Dermis lymphatic vessel endothelial cell (primary cell): ENCODE results near the gene INHBE. TPM values are rescaled to one million over a fixed set of nuclear protein-coding genes. Genes with fewer than 3 reads are reported as not detected.

Source experiments
- total RNA-seq: library from RNA; depleted of rRNA; stranded (reverse); fragments of >200 nt; gene quantifications from 2 replicates; pipeline ENCODE4 v1.2.1, GENCODE V29; 2014

INHBE gene, protein sequence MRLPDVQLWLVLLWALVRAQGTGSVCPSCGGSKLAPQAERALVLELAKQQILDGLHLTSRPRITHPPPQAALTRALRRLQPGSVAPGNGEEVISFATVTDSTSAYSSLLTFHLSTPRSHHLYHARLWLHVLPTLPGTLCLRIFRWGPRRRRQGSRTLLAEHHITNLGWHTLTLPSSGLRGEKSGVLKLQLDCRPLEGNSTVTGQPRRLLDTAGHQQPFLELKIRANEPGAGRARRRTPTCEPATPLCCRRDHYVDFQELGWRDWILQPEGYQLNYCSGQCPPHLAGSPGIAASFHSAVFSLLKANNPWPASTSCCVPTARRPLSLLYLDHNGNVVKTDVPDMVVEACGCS
- not detected in 2 replicates for total RNA-seq

GRCh38 chr12:57454566-57455373, at the start of gene INHBE:
TSS of gene INHBE (plus strand) at chr12:57455307. CDS start at chr12:57455537, 230 bp downstream.

GRCh38 chr12:57430931-57431566, 24.1 kb upstream of the INHBE start, which contains the start of gene R3HDM2:
TSS of gene R3HDM2 (minus strand) at chr12:57431043. CDS start at chr12:57310428, 120,615 bp downstream.

GRCh38 chr12:57434517-57435223, 20.4 kb upstream of the INHBE start, which contains the start of gene INHBC:
TSS of gene INHBC (plus strand) at chr12:57434784. CDS start at chr12:57434887, 103 bp downstream.

GRCh38 chr12:57459750-57460467, 4.8 kb downstream of the INHBE start, which contains the start of gene GLI1:
TSS of gene GLI1 (plus strand) at chr12:57459785. CDS start at chr12:57463692, 3,907 bp downstream.

GRCh38 chr12:57479376-57480115, 24.4 kb downstream of the INHBE start, which contains the start of gene ARHGAP9:
TSS of gene ARHGAP9 (minus strand) at chr12:57479866. CDS start at chr12:57479406, 460 bp downstream.

GRCh38 chr12:57487597-57488401, 32.7 kb downstream of the INHBE start, which contains the start of gene MARS1:
TSS of gene MARS1 (plus strand) at chr12:57488068. CDS start at chr12:57488091, 23 bp downstream.

Other genes with a start within 250 kb of the INHBE start
- gene NXPH4, start 238.5 kb upstream of the INHBE start, total RNA-seq, result under 0.01 TPM in 1 of 2 replicates, not detected in the other
- 118 and 133 TPM in 2 replicates for gene SHMT2, start 225.6 kb upstream of the INHBE start, total RNA-seq
- 0.11 and 0.34 TPM in 2 replicates for gene STAC3, start 204.1 kb upstream of the INHBE start, total RNA-seq
- gene R3HDM2, start 24.3 kb upstream of the INHBE start, total RNA-seq, result 6.0 and 6.5 TPM in 2 replicates
- gene INHBC, start 20.5 kb upstream of the INHBE start, total RNA-seq, result not detected in 2 replicates
- not detected in 2 replicates for gene GLI1, start 4.5 kb downstream of the INHBE start, total RNA-seq
- gene ARHGAP9, start 24.6 kb downstream of the INHBE start, total RNA-seq, result not detected in 2 replicates
- gene MARS1, start 32.8 kb downstream of the INHBE start, total RNA-seq, result 61.4 and 70.7 TPM in 2 replicates
- gene DDIT3, start 65.2 kb downstream of the INHBE start, total RNA-seq, result 9.4 and 12.4 TPM in 2 replicates
- 4.9 and 7.3 TPM in 2 replicates for gene MBD6, start 67.5 kb downstream of the INHBE start, total RNA-seq
- gene DCTN2, start 91.9 kb downstream of the INHBE start, total RNA-seq, result 82.6 and 85.5 TPM in 2 replicates
- gene KIF5A, start 94.7 kb downstream of the INHBE start, total RNA-seq, result under 0.01 TPM in 1 of 2 replicates, not detected in the other
- gene PIP4K2C, start 135.9 kb downstream of the INHBE start, total RNA-seq, result 12.0 and 15.1 TPM in 2 replicates
- gene DTX3, start 149.5 kb downstream of the INHBE start, total RNA-seq, result 1.5 and 2.5 TPM in 2 replicates
- gene ARHGEF25, start 156.1 kb downstream of the INHBE start, total RNA-seq, result 0.86 and 1.1 TPM in 2 replicates
- under 0.01 TPM in 1 of 2 replicates, not detected in the other for gene B4GALNT1, start 177.9 kb downstream of the INHBE start, total RNA-seq
- 266 and 284 TPM in 2 replicates for gene OS9, start 238.8 kb downstream of the INHBE start, total RNA-seq